ENCODE measurements around the gene MRPL55.

The MRPL55 gene

DNA sequence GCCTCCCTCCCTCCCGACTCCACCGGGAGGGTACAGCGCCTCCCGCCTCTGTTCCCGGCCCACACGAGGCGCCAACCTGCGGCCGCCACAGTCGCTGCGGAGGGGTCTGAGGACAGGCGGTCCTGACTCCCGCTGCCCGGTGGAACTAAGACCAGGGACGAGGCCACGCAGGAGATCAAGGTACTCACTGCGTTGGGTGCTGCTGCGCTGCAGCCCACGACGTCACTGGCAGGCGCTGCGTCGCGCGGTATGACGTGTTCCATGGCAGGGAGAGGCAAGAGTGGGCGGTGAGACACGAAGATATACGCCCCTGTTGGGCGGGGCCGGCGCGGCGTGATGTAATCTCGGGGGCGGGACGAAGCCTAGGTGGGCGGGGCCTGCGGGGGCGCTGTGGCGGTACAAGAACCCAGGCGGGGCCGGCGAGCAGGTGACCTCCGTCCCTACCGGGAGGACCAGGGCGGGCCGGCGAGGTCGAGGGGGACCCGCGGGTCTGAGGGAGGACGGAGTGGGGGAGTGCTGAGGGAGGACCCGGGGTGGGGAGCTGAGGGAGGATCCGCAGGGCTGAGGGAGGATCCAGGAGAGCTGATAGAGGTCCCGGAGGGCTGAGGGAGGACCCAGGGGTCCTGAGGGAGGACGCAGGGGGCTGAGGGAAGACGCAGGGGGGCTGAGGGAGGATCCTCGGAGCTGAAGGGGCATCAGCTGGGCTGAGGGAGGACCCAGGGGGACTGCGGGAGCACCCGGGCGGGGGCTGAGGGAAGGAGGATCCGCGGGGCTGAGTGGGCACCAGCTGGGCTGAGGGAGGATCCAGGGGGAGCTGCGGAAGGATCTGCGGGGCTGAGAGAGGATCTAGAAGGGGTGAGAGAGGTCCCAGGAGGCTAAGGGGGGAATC, at the start of gene MRPL55:
Gene MRPL55, minus strand, starts transcription at position 227 of the 889 bp plus-strand sequence. CDS start 1,039 bp downstream, outside the sequence.
- peak; percentile 62 for DNase-seq

DNA sequence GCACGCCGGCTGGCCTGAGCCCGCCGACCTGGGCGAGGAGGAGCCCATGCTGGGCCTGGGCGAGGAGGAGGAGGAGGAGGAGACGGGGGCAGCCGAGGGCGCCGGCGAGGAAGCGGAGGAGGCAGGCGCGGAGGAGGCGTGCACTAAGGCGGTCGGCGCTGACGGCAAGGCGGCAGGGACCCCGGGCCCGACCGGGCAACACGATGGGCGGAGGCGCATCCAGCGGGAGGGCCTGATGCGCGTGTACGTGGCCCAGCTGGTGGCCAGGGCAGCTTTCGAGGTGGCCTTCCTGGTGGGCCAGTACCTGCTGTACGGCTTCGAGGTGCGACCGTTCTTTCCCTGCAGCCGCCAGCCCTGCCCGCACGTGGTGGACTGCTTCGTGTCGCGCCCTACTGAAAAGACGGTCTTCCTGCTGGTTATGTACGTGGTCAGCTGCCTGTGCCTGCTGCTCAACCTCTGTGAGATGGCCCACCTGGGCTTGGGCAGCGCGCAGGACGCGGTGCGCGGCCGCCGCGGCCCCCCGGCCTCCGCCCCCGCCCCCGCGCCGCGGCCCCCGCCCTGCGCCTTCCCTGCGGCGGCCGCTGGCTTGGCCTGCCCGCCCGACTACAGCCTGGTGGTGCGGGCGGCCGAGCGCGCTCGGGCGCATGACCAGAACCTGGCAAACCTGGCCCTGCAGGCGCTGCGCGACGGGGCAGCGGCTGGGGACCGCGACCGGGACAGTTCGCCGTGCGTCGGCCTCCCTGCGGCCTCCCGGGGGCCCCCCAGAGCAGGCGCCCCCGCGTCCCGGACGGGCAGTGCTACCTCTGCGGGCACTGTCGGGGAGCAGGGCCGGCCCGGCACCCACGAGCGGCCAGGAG, 49.3 kb upstream of the MRPL55 start:
- DNase-seq = no peak

DNA sequence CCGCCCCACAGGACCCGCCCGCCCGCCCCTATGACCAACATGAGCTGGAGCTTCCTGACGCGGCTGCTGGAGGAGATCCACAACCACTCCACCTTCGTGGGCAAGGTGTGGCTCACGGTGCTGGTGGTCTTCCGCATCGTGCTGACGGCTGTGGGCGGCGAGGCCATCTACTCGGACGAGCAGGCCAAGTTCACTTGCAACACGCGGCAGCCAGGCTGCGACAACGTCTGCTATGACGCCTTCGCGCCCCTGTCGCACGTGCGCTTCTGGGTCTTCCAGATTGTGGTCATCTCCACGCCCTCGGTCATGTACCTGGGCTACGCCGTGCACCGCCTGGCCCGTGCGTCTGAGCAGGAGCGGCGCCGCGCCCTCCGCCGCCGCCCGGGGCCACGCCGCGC, 48.6 kb upstream of the MRPL55 start:
- no peak for DNase-seq

DNA sequence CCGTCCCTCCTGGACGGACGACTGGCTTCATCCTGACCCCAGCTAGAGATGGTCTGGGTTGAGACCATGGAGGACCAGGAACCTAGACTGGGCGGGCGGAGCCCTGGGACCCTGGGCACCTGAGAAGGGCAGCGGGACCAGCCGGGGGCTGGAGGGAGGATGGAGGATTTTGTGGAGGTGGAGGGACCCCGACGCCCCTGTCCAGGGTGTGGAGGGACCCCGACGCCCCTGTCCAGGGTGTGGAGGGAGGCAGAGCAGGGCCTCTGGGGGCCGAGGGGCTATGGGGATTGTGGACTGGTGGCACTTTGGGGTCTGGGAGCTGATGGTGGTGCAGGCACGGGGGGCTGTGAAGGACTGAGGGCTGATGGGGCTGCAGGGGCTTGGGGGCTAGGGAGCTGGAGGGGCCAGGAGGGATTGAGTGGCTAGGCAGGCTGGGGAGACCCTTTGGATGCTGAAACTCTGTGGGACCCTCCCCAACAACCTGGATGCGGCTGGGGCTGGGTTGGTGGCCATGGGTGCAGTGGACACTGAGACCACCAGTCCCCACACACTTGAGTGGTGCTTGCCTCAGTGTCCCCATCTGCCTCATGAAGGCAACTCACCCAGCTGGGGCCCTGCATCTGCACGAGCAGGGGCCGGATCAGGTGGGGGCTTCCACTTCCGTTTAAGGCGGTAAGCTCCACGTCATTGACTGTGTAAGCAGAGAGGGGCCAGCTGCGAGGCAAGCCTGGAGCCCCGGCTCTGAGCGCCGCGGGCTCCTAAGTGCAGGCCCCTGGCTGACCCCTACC, 48.0 kb upstream of the MRPL55 start:
- DNase-seq = no peak

DNA sequence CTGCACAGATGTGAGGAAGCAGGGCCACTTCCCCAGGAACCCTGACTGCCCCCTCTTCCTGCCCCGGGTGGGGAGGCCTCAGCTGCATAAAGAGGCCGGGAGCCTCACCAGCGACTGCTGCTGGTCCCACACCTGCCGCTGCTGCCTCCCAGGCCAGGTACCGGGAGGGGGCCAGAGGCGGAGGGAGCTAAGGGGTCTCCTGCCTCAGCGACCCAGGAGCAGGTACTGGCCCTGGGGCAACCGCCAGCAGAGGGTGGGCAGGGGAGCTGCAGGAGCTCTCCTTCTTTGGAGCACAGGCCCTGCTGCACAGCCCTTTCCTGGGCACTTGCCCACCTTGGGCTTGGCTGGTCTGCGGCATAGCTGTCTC, 47.4 kb upstream of the MRPL55 start:
- DNase-seq = no peak

DNA sequence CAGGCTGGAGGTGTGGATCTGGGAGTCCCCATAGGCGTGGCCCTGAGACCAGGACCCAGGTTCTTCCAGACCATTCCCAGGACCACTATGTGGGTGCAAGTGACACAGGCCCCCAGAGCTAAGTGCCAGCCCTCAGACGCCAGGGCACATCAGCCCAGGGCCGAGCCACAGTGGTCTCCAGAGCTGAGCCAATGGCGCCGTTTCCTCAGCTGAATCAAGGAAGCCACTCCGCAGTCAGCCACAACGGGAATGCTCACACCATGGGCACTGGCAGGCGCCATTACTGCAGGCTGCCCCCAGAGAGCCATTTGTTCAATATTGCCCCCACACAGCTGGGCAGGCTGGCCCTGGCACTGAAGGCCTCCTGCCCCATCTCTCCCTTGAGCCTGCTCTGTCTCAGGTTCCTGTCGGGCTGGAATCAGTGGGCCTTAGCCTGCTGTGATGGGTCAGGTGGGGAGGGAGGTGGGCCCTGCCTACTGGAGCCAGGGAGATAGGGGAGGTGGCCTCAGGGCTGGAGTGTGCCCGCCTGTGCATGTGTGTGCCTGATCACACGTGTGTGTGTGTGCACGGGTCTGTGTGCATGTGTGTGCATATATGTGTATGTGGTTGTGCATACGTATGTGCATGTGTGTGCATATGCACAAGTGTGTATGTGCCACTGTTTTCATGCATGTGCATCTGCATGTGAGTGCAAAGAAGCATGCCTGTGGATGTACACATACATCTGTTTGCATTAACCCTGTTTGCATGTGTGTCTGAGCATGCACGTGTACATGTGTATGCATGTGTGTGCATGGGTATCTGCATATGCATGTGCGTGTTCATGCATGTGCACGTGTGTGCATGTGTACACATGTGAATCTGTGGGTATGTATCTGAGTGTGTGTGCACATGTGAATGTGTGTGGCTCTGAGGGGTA, 46.8 kb upstream of the MRPL55 start:
- no peak for DNase-seq

DNA sequence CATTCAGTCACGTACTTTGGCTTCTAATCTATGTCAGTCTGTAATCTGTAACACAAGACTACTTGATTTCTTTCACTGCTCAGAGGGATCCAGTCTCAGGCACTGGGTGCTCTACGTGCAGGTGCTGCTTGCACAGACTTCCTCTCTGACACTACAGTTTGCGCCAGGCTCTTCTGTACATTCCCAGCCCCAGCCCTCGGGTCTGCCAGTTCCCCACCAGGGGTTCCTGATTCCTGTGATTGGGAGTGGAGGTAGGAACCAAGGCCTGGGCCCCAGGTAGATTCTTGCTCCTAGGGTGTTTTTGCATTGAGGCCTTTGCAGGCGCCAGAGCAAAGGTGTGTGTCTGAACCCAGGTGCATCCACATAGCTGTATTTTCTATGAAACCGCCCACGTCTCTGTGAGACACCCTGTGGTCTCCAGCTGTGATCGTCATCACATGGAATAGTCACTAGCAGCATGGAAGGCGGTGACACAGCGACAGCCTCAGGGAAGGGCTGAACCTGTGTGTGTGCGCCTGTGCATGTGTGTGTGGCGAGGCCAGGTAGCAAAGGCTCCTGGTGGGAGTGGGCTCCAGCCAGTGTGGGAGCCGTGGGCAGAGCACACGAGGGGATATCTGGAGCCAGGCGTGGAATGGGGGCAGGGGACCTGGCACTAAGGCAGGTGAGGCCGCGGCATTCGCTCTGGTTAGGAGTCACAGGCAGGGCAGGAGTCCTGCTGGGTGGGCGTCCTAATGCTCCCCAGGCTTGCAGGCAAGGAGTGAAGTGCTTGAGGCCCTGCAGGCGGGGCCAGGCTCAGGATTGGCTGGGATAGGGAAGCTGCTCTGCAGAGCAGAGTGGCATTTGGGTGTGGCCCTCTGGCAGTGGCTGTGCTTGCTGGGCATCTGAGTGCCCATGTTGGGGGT, 45.8 kb upstream of the MRPL55 start:
- DNase-seq = no peak

DNA sequence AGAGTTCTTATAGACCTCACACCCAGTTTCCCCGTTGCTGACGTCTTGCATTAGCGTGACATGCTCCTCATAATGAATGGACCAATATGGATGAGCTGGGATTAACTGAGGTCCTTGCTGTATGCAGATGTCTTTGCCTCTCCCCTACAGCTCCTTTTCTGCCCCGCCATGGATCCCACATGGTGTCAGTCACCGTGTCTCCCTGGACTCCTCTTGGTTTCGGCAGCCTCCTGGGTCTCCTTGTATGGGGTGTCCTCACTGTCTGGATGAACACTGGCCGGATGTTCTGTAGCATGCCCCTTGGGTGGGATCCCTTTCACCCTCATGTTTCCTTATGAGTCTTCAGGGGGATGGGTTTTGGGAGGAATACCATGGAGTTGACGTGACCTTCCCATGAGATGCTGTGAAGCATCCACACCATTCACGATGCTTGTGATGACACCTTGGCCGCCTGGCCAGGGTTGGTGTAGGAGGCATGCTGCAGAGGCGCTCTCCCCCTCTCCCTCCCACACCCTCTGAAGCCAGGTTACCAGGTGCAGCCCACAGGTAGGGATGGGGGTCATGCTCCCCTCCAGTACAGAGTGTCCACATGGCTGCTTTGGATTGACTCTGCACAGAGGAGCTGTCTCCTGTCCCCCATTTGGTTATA, 45.0 kb upstream of the MRPL55 start:
- no peak for DNase-seq

DNA sequence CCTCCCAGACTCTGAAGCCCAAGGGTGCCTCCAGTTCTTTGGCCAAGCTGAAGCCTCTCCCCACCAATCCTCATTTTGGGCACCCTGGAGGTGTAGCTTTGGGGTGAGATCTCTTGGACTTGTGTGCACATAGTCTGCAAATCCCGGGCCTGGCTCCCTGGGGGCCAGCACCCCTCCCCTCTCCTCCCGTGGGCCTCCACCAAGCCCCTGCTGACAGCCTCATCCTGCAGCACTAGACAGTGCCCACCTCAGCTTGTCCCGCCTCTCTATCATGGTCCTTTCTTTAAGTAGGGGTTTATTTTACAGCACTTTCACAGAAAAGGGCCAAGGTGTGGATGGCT, 43.8 kb upstream of the MRPL55 start:
- no peak for DNase-seq

DNA sequence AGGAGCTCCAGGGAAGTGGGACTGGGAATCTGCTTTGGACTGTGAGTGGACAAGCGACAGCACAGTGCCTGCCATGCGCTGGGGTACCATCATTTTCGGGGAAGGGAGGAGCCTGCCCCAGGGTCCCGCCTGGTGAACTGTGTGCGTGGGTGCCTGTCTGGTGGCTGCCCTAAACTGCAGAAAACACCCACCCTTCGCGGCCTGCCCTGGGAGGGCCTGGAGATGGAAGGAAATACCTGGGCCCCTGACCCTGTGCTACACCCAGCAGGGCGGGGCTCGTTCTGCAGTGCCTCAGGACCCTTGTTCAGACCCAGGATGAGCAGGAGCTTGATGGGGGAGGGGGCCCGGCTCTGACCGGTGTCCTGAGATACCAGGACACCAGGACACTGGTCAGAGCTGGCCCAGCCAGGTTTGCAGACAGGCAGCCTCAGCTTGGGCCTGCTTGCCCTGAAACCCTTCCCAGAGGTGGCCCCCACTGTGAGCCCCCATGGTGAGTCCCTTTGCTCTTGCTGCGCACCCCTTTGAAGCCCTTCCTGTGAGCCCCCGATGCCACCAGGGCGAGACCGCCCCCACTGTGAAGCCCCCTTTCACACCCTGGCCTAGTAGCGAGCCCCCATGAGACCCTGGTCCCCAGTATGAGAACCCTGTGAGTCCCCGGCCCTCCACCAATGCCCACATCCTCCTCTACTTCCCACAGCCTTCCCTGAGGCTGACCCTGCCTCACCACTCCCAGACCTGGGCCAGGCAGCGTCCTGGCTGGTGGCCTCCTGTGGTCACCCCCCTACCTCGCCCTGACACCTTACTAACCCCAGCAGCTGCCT, 43.2 kb upstream of the MRPL55 start:
- DNase-seq = no peak

DNA sequence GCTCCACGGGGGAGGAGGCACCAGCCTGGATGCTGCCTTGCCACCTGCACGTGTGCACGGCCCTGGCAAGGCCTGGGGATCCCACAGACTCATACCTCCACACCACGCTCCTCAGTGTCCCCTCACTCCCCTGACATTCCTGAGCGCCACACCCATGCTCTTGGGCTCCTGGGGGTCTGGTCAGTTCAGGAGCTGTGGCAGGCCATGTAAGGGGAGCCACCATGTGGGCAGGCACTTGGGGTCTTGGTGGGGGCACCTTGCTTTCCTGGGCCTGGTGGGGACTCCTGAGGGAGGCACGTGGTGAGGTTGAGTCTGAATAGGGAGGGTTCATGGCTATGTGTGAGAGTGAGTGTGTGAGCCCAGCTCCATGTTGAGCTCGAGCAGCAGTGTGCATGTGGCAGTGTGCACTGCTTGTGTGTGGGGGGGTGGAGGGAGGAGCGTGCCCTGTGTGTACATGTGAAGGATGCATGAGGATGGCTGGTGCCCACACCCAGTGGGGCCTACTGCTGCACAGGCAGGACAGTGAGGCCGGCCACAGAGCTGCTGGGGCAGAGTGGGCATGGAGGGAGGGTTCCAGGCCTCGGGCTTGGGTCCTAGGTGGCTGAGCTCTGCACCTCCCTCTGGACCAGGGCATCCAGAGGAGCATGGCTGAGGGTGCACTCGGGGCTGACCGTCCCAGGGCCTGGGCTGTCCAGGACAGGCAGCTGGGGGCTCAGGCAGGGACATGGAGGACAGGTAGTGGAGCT, 42.3 kb upstream of the MRPL55 start:
- DNase-seq = no peak

DNA sequence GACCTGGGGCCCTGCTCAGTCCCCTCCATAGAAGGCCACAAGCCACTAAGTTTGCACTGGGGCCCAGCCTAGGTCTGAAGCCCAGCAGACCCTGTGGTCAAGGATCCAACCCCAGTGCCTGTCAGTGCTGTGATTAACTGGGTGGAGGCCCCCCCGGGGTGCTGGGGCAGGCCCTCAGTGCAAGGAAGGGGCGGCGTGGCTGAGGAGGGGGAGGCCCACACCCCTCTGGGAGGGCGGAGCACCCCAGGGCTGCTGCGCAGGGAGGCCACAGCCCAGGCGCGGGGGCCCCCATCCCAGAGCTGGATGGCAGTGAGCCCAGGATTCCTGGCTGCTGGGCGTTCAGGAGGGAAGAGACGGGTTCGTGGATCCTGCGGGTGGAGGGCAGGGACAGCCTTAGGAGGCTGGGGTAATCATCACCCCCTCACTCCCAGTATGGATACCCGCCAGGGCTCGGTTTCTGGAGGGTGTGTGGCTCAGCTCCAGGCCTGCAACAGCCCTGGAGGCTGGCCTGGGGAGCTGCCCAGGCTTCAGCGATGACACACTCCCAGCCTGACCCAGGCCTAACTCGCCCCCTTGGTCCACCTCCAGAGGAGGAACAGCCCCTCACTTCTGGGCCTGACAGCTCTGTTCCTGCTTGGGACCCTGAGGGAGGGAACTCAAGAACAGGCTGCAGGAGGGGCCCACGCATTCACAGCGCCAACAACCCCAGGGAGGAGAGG, 41.5 kb upstream of the MRPL55 start:
- no peak for DNase-seq

DNA sequence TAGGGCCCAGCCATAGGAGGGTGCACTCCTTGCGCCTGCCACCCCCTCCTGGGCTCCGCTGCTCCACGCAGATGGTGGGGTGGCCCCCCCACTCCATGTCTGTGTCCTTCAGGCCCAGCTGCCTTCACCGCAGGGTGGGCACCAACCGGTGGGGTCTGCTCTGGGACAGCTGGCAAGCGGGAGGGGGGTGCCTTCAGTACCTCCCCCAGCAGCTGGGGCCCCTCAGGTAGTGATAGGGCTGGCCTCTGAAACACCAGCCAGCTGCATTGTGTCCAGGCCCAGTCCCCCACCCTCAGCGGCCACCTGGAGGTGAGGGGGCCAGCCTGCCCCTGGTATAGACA, 41.0 kb upstream of the MRPL55 start:
- DNase-seq = no peak

DNA sequence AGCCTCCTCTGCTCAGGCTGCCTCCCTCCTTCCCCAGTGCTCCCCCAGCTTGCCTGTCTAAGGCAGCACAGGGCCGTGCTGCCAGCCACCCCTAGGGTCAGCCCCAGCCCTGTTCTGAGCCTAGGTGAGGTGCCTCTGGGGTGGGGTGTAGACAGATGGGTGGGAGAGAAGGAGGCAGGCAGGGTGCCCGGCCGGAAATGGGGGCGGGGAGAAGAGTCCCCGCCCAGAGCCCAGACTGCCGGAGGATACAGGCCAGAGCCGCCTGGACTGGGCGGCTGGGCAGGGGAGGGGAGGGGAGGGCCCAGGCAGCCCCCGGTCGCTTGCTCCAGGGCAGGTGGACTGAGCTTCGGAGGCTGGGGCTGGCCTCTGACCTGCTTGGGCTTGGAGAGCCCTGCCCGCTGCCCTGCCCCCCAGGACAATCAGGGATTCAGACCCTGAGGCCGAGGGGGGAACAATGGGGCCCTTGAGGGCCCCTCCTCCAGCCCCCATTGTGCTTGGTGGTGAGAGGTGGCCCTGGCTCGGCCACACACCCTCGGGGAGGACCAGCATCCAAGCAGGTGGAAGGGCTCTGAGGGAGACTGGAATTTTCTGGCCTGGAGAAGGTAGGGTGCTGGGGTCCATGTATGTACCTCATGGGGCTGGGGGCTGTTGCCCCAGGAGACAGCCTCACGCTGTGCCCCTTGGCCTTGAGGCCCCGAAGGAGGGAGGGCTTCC, 40.5 kb upstream of the MRPL55 start, which contains the start of gene GJC2:
Gene GJC2, plus strand, starts transcription at position 525 of the 714 bp plus-strand sequence. CDS start 7,829 bp downstream, outside the sequence.
- no peak for DNase-seq

DNA sequence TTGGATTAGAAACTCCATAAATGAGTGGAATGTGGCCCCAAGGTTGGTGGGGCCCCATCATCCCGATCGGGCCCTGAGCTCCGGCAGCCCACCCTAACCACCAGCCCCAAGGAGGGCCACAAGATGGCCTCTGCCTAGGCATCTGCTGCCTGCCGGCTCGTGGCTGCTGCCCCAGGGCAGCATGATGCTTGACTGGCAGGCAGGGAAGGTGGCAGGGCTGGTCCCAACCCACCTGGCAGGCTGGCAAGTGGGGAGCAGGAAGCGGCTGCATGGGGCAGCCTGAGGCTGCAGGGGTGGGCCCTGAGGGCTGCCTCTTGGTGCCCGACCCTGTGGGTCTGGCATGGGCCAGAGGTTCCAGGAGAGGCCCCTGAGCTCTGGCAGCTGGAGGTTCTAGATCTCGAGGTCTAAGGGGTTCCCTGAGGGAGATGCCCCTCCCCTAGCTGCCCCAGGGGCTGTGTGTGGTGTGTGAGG, 39.9 kb upstream of the MRPL55 start:
- no peak for DNase-seq

DNA sequence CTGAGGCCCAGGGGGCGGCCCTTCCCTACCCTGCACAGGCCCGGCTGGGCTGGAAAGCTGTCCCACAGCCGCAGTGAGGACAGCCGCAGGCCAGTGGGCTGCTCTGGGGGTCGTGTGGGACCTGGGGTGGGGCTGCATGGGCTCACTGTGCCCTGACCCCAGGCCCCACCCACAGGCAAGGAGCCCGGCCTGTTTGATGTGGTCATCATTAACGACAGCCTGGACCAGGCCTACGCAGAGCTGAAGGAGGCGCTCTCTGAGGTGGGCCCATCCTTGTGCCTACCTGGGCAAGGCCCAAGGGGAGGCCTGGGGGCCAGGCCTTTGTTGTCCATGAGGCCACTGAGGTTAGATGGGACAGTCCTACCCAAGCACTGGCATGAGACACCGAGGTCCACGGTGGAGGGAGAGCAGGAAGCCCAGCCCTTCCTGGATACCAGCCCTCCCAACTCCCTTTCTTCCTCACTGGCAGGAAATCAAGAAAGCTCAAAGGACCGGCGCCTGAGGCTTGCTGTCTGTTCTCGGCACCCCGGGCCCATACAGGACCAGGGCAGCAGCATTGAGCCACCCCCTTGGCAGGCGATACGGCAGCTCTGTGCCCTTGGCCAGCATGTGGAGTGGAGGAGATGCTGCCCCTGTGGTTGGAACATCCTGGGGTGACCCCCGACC, 39.2 kb upstream of the MRPL55 start:
- no peak for DNase-seq

DNA sequence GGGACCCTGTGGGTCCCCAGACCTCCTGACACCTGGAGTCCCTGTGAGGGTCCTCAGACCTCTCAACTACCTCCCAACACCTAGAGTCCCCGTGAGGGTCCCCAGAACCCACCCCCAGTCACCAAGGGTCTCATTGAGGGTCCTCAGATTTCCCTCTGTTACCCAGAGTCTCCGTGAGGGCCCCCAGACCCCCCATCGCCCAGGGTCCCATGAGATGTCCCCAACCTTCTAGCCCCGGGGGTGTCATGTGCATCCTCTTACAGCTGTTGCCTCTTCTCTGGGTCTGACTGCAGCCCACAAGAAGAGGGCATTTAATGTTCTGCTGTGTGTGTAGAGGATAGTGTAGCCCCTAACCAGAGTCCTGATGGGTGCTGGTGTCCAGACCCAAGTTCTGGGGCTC, 38.7 kb upstream of the MRPL55 start:
- DNase-seq = no peak

Data from cortex of kidney (tissue), 1 donor.